CD14-positive monocyte (primary cell): ENCODE results near the gene KRT1. TPM values are rescaled to one million over a fixed set of nuclear protein-coding genes. Genes with fewer than 3 reads are reported as not detected.

Experiments
- DNase-seq, 3 donors: peaks; one replicate each; pipeline ENCODE4 v3.0.0-alpha.2; 2011 to 2022
- H2AFZ ChIP-seq: 2 replicates; pipeline ENCODE4 v1.6.0; 2012; ENCODE audit warnings: mild to moderate bottlenecking, low read depth, low read length, inconsistent platforms; ENCODE audit not compliant: insufficient read depth, poor library complexity, severe bottlenecking
- H3K27ac ChIP-seq, 2 donors: 1 replicate in 1 of 2; 2 replicates in 1 of 2; pipeline ENCODE4 v1.5.1; 2012 to 2013; ENCODE audit warnings: low read length in 2 of 2, control low read depth in 1 of 2, inconsistent platforms in 1 of 2, low read depth in 1 of 2, mild to moderate bottlenecking in 1 of 2
- H3K27me3 ChIP-seq, 2 donors: one replicate each; pipeline versions ENCODE4 v1.6.0 to v1.6.1; 2011 to 2013; ENCODE audit warnings: low read length in 2 of 2; ENCODE audit not compliant: control insufficient read depth in 2 of 2, insufficient read depth in 2 of 2
- H3K36me3 ChIP-seq, 2 donors: replicated peaks in 1 of 2; 1 replicate in 1 of 2; 2 replicates in 1 of 2; pipeline versions ENCODE4 v1.5.1 to v1.6.1; 2012 to 2013; ENCODE audit warnings: low read length in 2 of 2, control low read depth in 1 of 2, inconsistent platforms in 1 of 2, mild to moderate bottlenecking in 1 of 2; ENCODE audit not compliant: insufficient read depth in 2 of 2, control insufficient read depth in 1 of 2
- H3K4me1 ChIP-seq, 2 donors: 1 replicate in 1 of 2; 2 replicates in 1 of 2; pipeline versions ENCODE4 v1.5.1 to v1.6.1; 2012 to 2013; ENCODE audit warnings: low read length in 2 of 2, control low read depth in 1 of 2, inconsistent platforms in 1 of 2, mild to moderate bottlenecking in 1 of 2, moderate library complexity in 1 of 2; ENCODE audit not compliant: insufficient read depth in 2 of 2, control insufficient read depth in 1 of 2
- H3K4me2 ChIP-seq: replicated peaks from 2 replicates; pipeline ENCODE3; 2012; ENCODE audit warnings: low read length, moderate library complexity, mild to moderate bottlenecking; ENCODE audit not compliant: poor library complexity, severe bottlenecking; ENCODE audit errors: extremely low read depth
- H3K4me3 ChIP-seq, 3 experiments: fragments of 200-600 bp in 1 of 3; sonication (generic) in 1 of 3; replicated peaks in 1 of 3; 1 replicate in 2 of 3; 2 replicates in 1 of 3; pipeline ENCODE4 v1.5.1; 2011 to 2013; ENCODE audit warnings: low read length in 3 of 3, mild to moderate bottlenecking in 3 of 3, control low read depth in 2 of 3, low read depth in 2 of 3, inconsistent platforms in 1 of 3, moderate library complexity in 1 of 3
- H3K79me2 ChIP-seq: 2 replicates; pipeline ENCODE4 v1.6.0; 2012; ENCODE audit warnings: mild to moderate bottlenecking, control low read depth, inconsistent platforms, low read length, moderate library complexity; ENCODE audit not compliant: insufficient read depth
- H3K9ac ChIP-seq: 2 replicates; pipeline ENCODE4 v1.6.0; 2017; ENCODE audit warnings: low read length, mild to moderate bottlenecking; ENCODE audit not compliant: insufficient read depth, poor library complexity, severe bottlenecking
- H3K9me3 ChIP-seq, 2 donors: replicated peaks in 1 of 2; 1 replicate in 1 of 2; 2 replicates in 1 of 2; pipeline versions ENCODE4 v1.5.1 to v1.6.1; 2012 to 2013; ENCODE audit warnings: low read length in 2 of 2, control low read depth in 1 of 2; ENCODE audit not compliant: control insufficient read depth in 1 of 2, insufficient read depth in 1 of 2
- H4K20me1 ChIP-seq: 2 replicates; pipeline ENCODE4 v1.6.0; 2012; ENCODE audit warnings: mild to moderate bottlenecking, low read length, control low read depth, moderate library complexity; ENCODE audit not compliant: insufficient read depth
- H3K27ac Mint-ChIP-seq, 7 donors: one replicate each; pipeline ENCODE4 v1.8.0; 2020; ENCODE audit warnings: mild to moderate bottlenecking in 7 of 7, mixed read lengths in 7 of 7, moderate library complexity in 6 of 7, inconsistent platforms in 2 of 7
- H3K27me3 Mint-ChIP-seq, 3 donors: one replicate each; pipeline ENCODE4 v1.8.0; 2021 to 2022; ENCODE audit warnings: low read depth in 3 of 3, mild to moderate bottlenecking in 3 of 3, mixed read lengths in 3 of 3, moderate library complexity in 3 of 3, inconsistent platforms in 1 of 3
- H3K36me3 Mint-ChIP-seq, 2 donors: one replicate each; pipeline ENCODE4 v1.8.0; 2020; ENCODE audit warnings: mixed read lengths in 2 of 2, inconsistent platforms in 1 of 2, mild to moderate bottlenecking in 1 of 2
- H3K4me1 Mint-ChIP-seq: one replicate; pipeline ENCODE4 v1.8.0; 2020; ENCODE audit warnings: mild to moderate bottlenecking, mixed read lengths
- H3K4me3 Mint-ChIP-seq, 2 donors: one replicate each; pipeline ENCODE4 v1.8.0; 2020; ENCODE audit warnings: mild to moderate bottlenecking in 2 of 2, mixed read lengths in 2 of 2, moderate library complexity in 1 of 2
- H3K9me3 Mint-ChIP-seq, 7 donors: one replicate each; pipeline ENCODE4 v1.8.0; 2020 to 2022; ENCODE audit warnings: mixed read lengths in 7 of 7, mild to moderate bottlenecking in 6 of 7, moderate library complexity in 6 of 7, inconsistent platforms in 2 of 7
- CTCF ChIP-seq: fragments of 200-600 bp; IDR thresholded peaks from one replicate; pipeline ENCODE4 v1.8.0; 2022; ENCODE audit warnings: antibody characterized with exemption, mild to moderate bottlenecking
- WGBS: methylation state at CpG from one replicate; pipeline ENCODE4 v1.1.5; 2013; ENCODE audit warnings: missing lambda C conversion rate; ENCODE audit not compliant: insufficient coverage; 5-methylcytosine and 5-hydroxymethylcytosine counted together
- intact Hi-C, 2 donors: fragments of 100-400 bp; cut with micrococcal nuclease; formaldehyde crosslinking; loops; one replicate each; pipeline versions ENCODE4 v1.15.0 to v1.15.1; 2023
- polyA plus RNA-seq, 3 donors: library from polyadenylated mRNA; depleted of rRNA in 1 of 3; unstranded in 2 of 3; stranded (reverse) in 1 of 3; fragments of 300-500 nt in 2 of 3; fragments of >200 nt in 1 of 3; fragmentation: Illumina TruSeq in 2 of 3; gene quantifications; 1 replicate in 2 of 3; 2 replicates in 1 of 3; pipeline ENCODE4 v1.2.3, GENCODE V29; 2012 to 2021

The KRT1 gene
- polyA plus RNA-seq, 3 donors = not detected

- Mint-ChIP-seq H3K4me1 (no peaks in the 10 kb centered on the region), H3K9me3 (peaks cover 0 to 8% (median 4%) of the 10 kb centered on the region in 7 donors), H3K36me3 (no peaks in the 10 kb centered on the region), H3K27ac (no peak overlapping the region), H3K4me3 (no peak overlapping the region), H3K27me3 (peaks cover 0 to 4% (median 0%) of the 10 kb centered on the region in 3 donors)
- Histone ChIP-seq H3K9me3 (no peaks in the 10 kb centered on the region), H3K36me3 (no peaks in the 10 kb centered on the region), H3K4me1 (no peaks in the 10 kb centered on the region), H4K20me1 (no peaks in the 10 kb centered on the region), H2AFZ (no peak overlapping the region), H3K79me2 (no peaks in the 10 kb centered on the region), H3K4me3 (no peak overlapping the region), H3K4me2 (no peak overlapping the region), H3K27ac (no peak overlapping the region), H3K9ac (no peak overlapping the region), H3K27me3 (no peaks in the 10 kb centered on the region)
- intact Hi-C loops = no loop called here
- WGBS = 86% methylated on average over 6 of the region's 8 CpGs
- no peak for TF ChIP-seq CTCF
- no peak for DNase-seq
These were observed 24.5 kb downstream of the KRT1 start for GRCh38 chr12:52655720-52656124.

DNA sequence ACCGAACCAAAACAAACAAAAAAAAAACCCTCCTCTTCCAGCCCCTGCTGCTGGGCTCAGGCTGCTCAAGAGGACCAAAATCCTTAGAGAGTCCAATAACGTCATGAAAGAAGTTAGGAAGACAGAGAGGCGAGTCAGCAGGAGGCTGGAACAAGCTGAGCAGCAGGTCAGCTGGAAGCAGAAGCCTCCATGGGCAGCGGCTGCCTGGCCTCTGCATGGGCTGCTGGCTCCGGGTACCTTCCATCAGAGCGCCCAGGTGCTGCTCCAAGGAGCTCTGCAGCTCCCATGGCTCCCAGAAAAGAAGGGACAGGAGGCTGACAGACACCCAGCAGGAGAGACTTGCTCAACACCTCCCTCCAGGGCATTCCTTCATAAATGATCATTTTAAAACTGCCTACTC is 25.0 kb downstream of the KRT1 start:
- no peaks in the 10 kb centered on the region for H3K36me3 Mint-ChIP-seq
- peaks cover 0 to 8% (median 4%) of the 10 kb centered on the region in 7 donors for H3K9me3 Mint-ChIP-seq
- H3K27me3 Mint-ChIP-seq = peaks cover 0 to 4% (median 0%) of the 10 kb centered on the region in 3 donors
- Histone ChIP-seq H3K4me2 (no peak overlapping the region), H3K27me3 (no peaks in the 10 kb centered on the region), H3K9ac (no peak overlapping the region), H3K79me2 (no peaks in the 10 kb centered on the region), H3K27ac (no peak overlapping the region), H3K4me1 (no peaks in the 10 kb centered on the region), H3K4me3 (no peak overlapping the region), H2AFZ (no peak overlapping the region), H3K36me3 (no peaks in the 10 kb centered on the region), H4K20me1 (no peaks in the 10 kb centered on the region), H3K9me3 (no peaks in the 10 kb centered on the region)
- TF ChIP-seq CTCF = no peak
- no peak overlapping the region for H3K27ac Mint-ChIP-seq
- WGBS = 77% methylated on average over 5 of the region's 6 CpGs
- no peaks in the 10 kb centered on the region for H3K4me1 Mint-ChIP-seq
- DNase-seq = no peak
- intact Hi-C loops = no loop called here
- no peak overlapping the region for H3K4me3 Mint-ChIP-seq
